Measurements from ENCODE around the gene MRPL52. TPM values are rescaled to one million over a fixed set of nuclear protein-coding genes. Genes with fewer than 3 reads are reported as not detected.

The MRPL52 gene
- total and polyA plus RNA-seq, 2 donors (not counting 3 experiments of a cell fraction or from before 2014, with no cell fraction given) = 81.1 to 174 TPM

DNA sequence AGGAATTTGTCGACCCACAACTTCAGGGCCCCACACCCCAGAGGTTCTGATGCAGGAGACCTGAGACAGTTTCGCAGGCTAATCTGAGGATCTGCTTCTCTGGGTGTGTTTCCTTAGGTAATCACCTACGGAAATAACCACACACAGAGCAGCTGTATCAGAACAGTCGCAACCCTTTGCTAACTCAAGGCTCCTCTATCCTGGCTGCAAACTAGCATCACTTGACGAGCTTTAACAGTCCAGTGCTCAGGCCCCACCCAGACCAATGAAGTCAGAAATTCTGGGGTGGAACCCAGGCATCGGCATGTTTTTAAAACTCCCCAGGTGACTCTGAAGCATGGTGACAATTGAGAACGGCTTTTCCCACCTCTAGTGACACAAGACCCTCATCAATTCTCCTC lies 35.1 kb upstream of the MRPL52 start:
- dilution Hi-C loops (cut with MboI; ENCODE audit: extremely low pct_ligation_motif_present, low sequenced_read_pairs) = no loop called here
- CTCF ChIA-PET = interaction anchor here (1.3 kb wide), 1 partner anchor 224 kb away, joined by 5 read pairs; no protein-coding TSS in a partner anchor

More for the DNA sequence above, 35.1 kb upstream of the MRPL52 start:
- H3K79me2 ChIP-seq (ENCODE audit: control insufficient read depth, insufficient read depth, low read length) = no peaks in the 10 kb centered on the region
- TF ChIP-seq EZH2 (IDR thresholded peaks at IDR 0.05; ENCODE audit: borderline replicate concordance, low read depth, low read length, severe bottlenecking) = no peak
- no peak for TF ChIP-seq MYC (IDR thresholded peaks at IDR 0.05; ENCODE audit: low read depth, low read length)
- no peak for TF ChIP-seq FOS (IDR thresholded peaks at IDR 0.05; ENCODE audit: borderline replicate concordance, insufficient read depth, low read length)
- TF ChIP-seq, protein P1, sequence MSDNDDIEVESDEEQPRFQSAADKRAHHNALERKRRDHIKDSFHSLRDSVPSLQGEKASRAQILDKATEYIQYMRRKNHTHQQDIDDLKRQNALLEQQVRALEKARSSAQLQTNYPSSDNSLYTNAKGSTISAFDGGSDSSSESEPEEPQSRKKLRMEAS (IDR thresholded peaks at IDR 0.05; ENCODE audit: insufficient read depth, insufficient read length) = no peak
- TF ChIP-seq POLR2A (IDR thresholded peaks at IDR 0.05; ENCODE audit: low read depth, low read length) = no peak
- no peak for TF ChIP-seq JUN (IDR thresholded peaks at IDR 0.05; ENCODE audit: borderline replicate concordance, insufficient read depth, insufficient read length, low read depth)
- TF ChIP-seq, protein P2, sequence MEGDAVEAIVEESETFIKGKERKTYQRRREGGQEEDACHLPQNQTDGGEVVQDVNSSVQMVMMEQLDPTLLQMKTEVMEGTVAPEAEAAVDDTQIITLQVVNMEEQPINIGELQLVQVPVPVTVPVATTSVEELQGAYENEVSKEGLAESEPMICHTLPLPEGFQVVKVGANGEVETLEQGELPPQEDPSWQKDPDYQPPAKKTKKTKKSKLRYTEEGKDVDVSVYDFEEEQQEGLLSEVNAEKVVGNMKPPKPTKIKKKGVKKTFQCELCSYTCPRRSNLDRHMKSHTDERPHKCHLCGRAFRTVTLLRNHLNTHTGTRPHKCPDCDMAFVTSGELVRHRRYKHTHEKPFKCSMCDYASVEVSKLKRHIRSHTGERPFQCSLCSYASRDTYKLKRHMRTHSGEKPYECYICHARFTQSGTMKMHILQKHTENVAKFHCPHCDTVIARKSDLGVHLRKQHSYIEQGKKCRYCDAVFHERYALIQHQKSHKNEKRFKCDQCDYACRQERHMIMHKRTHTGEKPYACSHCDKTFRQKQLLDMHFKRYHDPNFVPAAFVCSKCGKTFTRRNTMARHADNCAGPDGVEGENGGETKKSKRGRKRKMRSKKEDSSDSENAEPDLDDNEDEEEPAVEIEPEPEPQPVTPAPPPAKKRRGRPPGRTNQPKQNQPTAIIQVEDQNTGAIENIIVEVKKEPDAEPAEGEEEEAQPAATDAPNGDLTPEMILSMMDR (IDR thresholded peaks at IDR 0.05; ENCODE audit: extremely low read depth in 1 of 2, insufficient read depth in 1 of 2, low read depth in 1 of 2, low read length in 2 of 2) = no peak
- BruUV-seq (replicated peaks) = no TSS peak
- H2AFZ ChIP-seq (ENCODE audit: low read depth, low read length) = no peak overlapping the region
- no peak overlapping the region for H3K9ac ChIP-seq (replicated peaks; ENCODE audit: extremely low read depth, insufficient read depth, low read length)
- H3K4me1 ChIP-seq (ENCODE audit: control insufficient read depth, extremely low read depth, insufficient read depth, low read length) = no peaks in the 10 kb centered on the region
- no peak for FAIRE-seq
- no peaks in the 10 kb centered on the region for H3K9me1 ChIP-seq (replicated peaks; ENCODE audit: control insufficient read depth, extremely low read depth, insufficient read depth, low read length)
- H3K36me3 ChIP-seq (ENCODE audit: control insufficient read depth in 2 of 2, extremely low read depth in 1 of 2, insufficient read depth in 2 of 2, low read length in 2 of 2) = peaks cover 0 to 3% of the 10 kb centered on the region in 2 experiments
- H3K4me3 ChIP-seq (replicated peaks in 1 of 3; ENCODE audit: insufficient read depth in 1 of 3, low read depth in 1 of 3, low read length in 3 of 3) = no peak overlapping the region
- H3K27me3 ChIP-seq (ENCODE audit: control insufficient read depth in 2 of 2, insufficient read depth in 2 of 2, low read length in 2 of 2) = peaks cover 0 to 5% of the 10 kb centered on the region in 2 experiments
- H3K27ac ChIP-seq (ENCODE audit: insufficient read depth, low read depth, low read length) = no peak overlapping the region
- POLR2A ChIA-PET = no interaction called here
- DNase-seq (ENCODE audit: low read depth, low spot score) = no peak
- intact Hi-C loops (cut with micrococcal nuclease) = no loop called here
- H3K9me3 ChIP-seq (replicated peaks; ENCODE audit: control insufficient read depth, insufficient read depth, low read length) = no peaks in the 10 kb centered on the region
- H4K20me1 ChIP-seq (replicated peaks; ENCODE audit: control insufficient read depth, extremely low read depth, insufficient read depth, low read length) = no peaks in the 10 kb centered on the region
- no peak overlapping the region for H3K4me2 ChIP-seq (ENCODE audit: insufficient read depth, low read length)
